Measurements from ENCODE around the gene REC114. TPM values are rescaled to one million over a fixed set of nuclear protein-coding genes. Genes with fewer than 3 reads are reported as not detected.

REC114 gene
- total RNA-seq, 1 experiment from 2014 or later, result not detected

GRCh38 chr15:73524919-73525318 is 82.0 kb downstream of the REC114 start:
- no peaks in the 10 kb centered on the region for H3K27me3 Mint-ChIP-seq (ENCODE audit: low read depth)
- ChIA-PET POLR2A (no interaction called here), CTCF (no interaction called here)
- DNase-seq (ENCODE audit: low spot score) (no peak), ATAC-seq (no peak)
- peaks cover 8% of the 10 kb centered on the region for H3K4me1 Mint-ChIP-seq
- no peaks in the 10 kb centered on the region for H3K9me3 Mint-ChIP-seq
- H3K27ac Mint-ChIP-seq, result no peak overlapping the region
- TF ChIP-seq TEAD4 (CRISPR knock-in tag; IDR thresholded peaks at IDR 0.05) (no peak), GRHL2 (CRISPR knock-in tag; IDR thresholded peaks at IDR 0.05; ENCODE audit: insufficient replicate concordance, severe bottlenecking) (no peak), EMX1 (CRISPR knock-in tag; IDR thresholded peaks at IDR 0.05) (no peak), ZNF425 (CRISPR knock-in tag; conservative IDR thresholded peaks at IDR 0.05) (no peak), RELA (CRISPR knock-in tag; IDR thresholded peaks at IDR 0.05; ENCODE audit: borderline replicate concordance) (no peak), ZNF671 (CRISPR knock-in tag; IDR thresholded peaks at IDR 0.05) (no peak), FOXP1 (CRISPR knock-in tag; IDR thresholded peaks at IDR 0.05; ENCODE audit: borderline replicate concordance) (no peak), ZNF263 (CRISPR knock-in tag; IDR thresholded peaks at IDR 0.05; ENCODE audit: low read depth) (no peak), STAT6 (CRISPR knock-in tag; conservative IDR thresholded peaks at IDR 0.05; ENCODE audit: low read depth) (no peak), ZBTB21 (CRISPR knock-in tag; IDR thresholded peaks at IDR 0.05; ENCODE audit: borderline replicate concordance) (no peak), MYBL2 (CRISPR knock-in tag; IDR thresholded peaks at IDR 0.05) (no peak), PREB (CRISPR knock-in tag; IDR thresholded peaks at IDR 0.05; ENCODE audit: borderline replicate concordance) (no peak)
- TF ChIP-seq, protein P1, sequence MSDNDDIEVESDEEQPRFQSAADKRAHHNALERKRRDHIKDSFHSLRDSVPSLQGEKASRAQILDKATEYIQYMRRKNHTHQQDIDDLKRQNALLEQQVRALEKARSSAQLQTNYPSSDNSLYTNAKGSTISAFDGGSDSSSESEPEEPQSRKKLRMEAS (CRISPR knock-in tag; IDR thresholded peaks at IDR 0.05), result no peak
- TF ChIP-seq, protein P2, sequence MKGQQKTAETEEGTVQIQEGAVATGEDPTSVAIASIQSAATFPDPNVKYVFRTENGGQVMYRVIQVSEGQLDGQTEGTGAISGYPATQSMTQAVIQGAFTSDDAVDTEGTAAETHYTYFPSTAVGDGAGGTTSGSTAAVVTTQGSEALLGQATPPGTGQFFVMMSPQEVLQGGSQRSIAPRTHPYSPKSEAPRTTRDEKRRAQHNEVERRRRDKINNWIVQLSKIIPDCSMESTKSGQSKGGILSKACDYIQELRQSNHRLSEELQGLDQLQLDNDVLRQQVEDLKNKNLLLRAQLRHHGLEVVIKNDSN (CRISPR knock-in tag; IDR thresholded peaks at IDR 0.05), result no peak
- TF ChIP-seq, protein P3, sequence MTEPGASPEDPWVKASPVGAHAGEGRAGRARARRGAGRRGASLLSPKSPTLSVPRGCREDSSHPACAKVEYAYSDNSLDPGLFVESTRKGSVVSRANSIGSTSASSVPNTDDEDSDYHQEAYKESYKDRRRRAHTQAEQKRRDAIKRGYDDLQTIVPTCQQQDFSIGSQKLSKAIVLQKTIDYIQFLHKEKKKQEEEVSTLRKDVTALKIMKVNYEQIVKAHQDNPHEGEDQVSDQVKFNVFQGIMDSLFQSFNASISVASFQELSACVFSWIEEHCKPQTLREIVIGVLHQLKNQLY (CRISPR knock-in tag; IDR thresholded peaks at IDR 0.05), result no peak
- TF ChIP-seq, protein P4, sequence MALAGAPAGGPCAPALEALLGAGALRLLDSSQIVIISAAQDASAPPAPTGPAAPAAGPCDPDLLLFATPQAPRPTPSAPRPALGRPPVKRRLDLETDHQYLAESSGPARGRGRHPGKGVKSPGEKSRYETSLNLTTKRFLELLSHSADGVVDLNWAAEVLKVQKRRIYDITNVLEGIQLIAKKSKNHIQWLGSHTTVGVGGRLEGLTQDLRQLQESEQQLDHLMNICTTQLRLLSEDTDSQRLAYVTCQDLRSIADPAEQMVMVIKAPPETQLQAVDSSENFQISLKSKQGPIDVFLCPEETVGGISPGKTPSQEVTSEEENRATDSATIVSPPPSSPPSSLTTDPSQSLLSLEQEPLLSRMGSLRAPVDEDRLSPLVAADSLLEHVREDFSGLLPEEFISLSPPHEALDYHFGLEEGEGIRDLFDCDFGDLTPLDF (CRISPR knock-in tag; IDR thresholded peaks at IDR 0.05), result no peak
- H3K4me3 Mint-ChIP-seq, result no peak overlapping the region
- H3K36me3 Mint-ChIP-seq, result no peaks in the 10 kb centered on the region

GRCh38 chr15:73527598-73527997 is 84.6 kb downstream of the REC114 start:
- no peak overlapping the region for H3K4me3 Mint-ChIP-seq
- H3K27me3 Mint-ChIP-seq (ENCODE audit: low read depth), result no peaks in the 10 kb centered on the region
- ChIA-PET POLR2A (no interaction called here), CTCF (interaction anchor here (0.8 to 1.4 kb wide), 3 partner anchors 33 to 202 kb away, joined by 3 to 6 read pairs (median 3); no protein-coding TSS in a partner anchor)
- no peaks in the 10 kb centered on the region for H3K36me3 Mint-ChIP-seq
- no peaks in the 10 kb centered on the region for H3K9me3 Mint-ChIP-seq
- peaks cover 13% of the 10 kb centered on the region for H3K4me1 Mint-ChIP-seq
- ATAC-seq, result no peak
- no peak for DNase-seq (ENCODE audit: low spot score)
- no peak overlapping the region for H3K27ac Mint-ChIP-seq
- TF ChIP-seq TCF7 (CRISPR knock-in tag; IDR thresholded peaks at IDR 0.05; ENCODE audit: low read depth), result no peak
- no peak for TF ChIP-seq PRRX2 (CRISPR knock-in tag; IDR thresholded peaks at IDR 0.05)
- no peak for TF ChIP-seq TP53 (CRISPR knock-in tag; IDR thresholded peaks at IDR 0.05)
- no peak for TF ChIP-seq IRF1 (CRISPR knock-in tag; IDR thresholded peaks at IDR 0.05)
- no peak for TF ChIP-seq ZNF317 (CRISPR knock-in tag; IDR thresholded peaks at IDR 0.05; ENCODE audit: borderline replicate concordance, low read depth)
- TF ChIP-seq, protein P5, sequence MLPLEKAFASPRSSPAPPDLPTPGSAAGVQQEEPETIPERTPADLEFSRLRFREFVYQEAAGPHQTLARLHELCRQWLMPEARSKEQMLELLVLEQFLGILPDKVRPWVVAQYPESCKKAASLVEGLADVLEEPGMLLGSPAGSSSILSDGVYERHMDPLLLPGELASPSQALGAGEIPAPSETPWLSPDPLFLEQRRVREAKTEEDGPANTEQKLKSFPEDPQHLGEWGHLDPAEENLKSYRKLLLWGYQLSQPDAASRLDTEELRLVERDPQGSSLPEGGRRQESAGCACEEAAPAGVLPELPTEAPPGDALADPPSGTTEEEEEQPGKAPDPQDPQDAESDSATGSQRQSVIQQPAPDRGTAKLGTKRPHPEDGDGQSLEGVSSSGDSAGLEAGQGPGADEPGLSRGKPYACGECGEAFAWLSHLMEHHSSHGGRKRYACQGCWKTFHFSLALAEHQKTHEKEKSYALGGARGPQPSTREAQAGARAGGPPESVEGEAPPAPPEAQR (CRISPR knock-in tag; IDR thresholded peaks at IDR 0.05), result no peak
- no peak for TF ChIP-seq NFYB (CRISPR knock-in tag; conservative IDR thresholded peaks at IDR 0.05; ENCODE audit: low read depth)
- no peak for TF ChIP-seq NFATC4 (CRISPR knock-in tag; IDR thresholded peaks at IDR 0.05)
